ENCODE measurements around the gene HIPK1.

DNA sequence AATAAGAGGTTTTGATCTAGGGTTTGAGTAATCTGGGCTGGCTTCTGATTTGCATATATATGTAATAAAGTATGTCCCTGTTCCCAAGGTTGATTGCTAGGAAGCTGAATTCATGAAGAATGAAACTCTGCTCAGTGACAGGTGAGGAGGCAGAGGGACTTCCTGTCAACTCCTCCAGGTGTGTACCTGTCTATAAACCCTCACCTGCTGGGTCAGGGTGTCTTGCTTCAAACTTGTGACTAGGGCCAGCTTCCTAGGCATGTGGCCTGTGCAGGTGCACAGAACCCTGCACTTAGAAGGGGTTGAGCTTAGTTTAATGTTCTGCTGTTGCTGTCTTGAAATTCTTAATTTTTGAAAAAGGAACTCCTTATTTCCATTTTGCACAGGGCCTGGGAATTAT, 71.3 kb downstream of the HIPK1 start:
- TF ChIP-seq, protein P1, sequence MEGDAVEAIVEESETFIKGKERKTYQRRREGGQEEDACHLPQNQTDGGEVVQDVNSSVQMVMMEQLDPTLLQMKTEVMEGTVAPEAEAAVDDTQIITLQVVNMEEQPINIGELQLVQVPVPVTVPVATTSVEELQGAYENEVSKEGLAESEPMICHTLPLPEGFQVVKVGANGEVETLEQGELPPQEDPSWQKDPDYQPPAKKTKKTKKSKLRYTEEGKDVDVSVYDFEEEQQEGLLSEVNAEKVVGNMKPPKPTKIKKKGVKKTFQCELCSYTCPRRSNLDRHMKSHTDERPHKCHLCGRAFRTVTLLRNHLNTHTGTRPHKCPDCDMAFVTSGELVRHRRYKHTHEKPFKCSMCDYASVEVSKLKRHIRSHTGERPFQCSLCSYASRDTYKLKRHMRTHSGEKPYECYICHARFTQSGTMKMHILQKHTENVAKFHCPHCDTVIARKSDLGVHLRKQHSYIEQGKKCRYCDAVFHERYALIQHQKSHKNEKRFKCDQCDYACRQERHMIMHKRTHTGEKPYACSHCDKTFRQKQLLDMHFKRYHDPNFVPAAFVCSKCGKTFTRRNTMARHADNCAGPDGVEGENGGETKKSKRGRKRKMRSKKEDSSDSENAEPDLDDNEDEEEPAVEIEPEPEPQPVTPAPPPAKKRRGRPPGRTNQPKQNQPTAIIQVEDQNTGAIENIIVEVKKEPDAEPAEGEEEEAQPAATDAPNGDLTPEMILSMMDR (IDR thresholded peaks at IDR 0.05) = no peak
- TF ChIP-seq POLR2A (IDR thresholded peaks at IDR 0.05) = no peak
- no peak for TF ChIP-seq EP300 (IDR thresholded peaks at IDR 0.05)

Data from gastroesophageal sphincter (tissue), 3 donors.